ENCODE measurements around the gene CDC42SE2. TPM values are rescaled to one million over a fixed set of nuclear protein-coding genes. Genes with fewer than 3 reads are reported as not detected.

The CDC42SE2 gene
- total RNA-seq, 2 experiments from 2014 or later, result 145 TPM

Other genes with a start within 250 kb of the CDC42SE2 start
- gene HINT1, start 98.8 kb upstream of the CDC42SE2 start, total RNA-seq, result 100 to 1,000 TPM; 274 to 278 TPM
- gene LYRM7, start 93.1 kb upstream of the CDC42SE2 start, total RNA-seq, result 10 to 100 TPM; 11.0 to 12.0 TPM

All from activated CD4-positive, alpha-beta T cell treated with anti-CD3 and anti-CD28 coated beads, Interleukin-2, amount 10 ng/mL, durations not matched to agents 7 days and 5 days (primary cell).